Astrocyte (in vitro differentiated cells and primary cell): ENCODE data around the gene TBX18. TPM values are rescaled to one million over a fixed set of nuclear protein-coding genes. Genes with fewer than 3 reads are reported as not detected.
A peak's percentile ranks its signal among the peaks of the same experiment; 100 is the strongest.

ENCODE experiments used
- DNase-seq: peaks from one replicate; pipeline ENCODE4 v3.0.0-alpha.2; 2010; ENCODE audit warnings: low read depth
- FAIRE-seq: peaks from 2 replicates; lab custom pipeline; 2011; peaks lifted over from hg19 to GRCh38; lab: Jason Lieb, UNC
- H2AFZ ChIP-seq: 2 replicates; pipeline ENCODE4 v1.6.0; 2012; ENCODE audit warnings: low read depth, low read length, inconsistent platforms
- H3K27ac ChIP-seq: 2 replicates; pipeline ENCODE4 v1.5.1; 2011; ENCODE audit warnings: low read depth, low read length, inconsistent platforms
- H3K27me3 ChIP-seq: 2 replicates; pipeline ENCODE4 v1.6.0; 2011; ENCODE audit warnings: low read length, inconsistent platforms; ENCODE audit not compliant: insufficient read depth
- H3K36me3 ChIP-seq: 2 replicates; pipeline ENCODE4 v1.5.1; 2011; ENCODE audit warnings: low read length, inconsistent platforms; ENCODE audit not compliant: insufficient read depth
- H3K4me1 ChIP-seq: 2 replicates; pipeline ENCODE4 v1.5.1; 2011; ENCODE audit warnings: low read length, inconsistent platforms; ENCODE audit not compliant: insufficient read depth
- H3K4me2 ChIP-seq: 2 replicates; pipeline ENCODE4 v1.6.0; 2012; ENCODE audit warnings: low read length, inconsistent platforms
- H3K4me3 ChIP-seq: 2 replicates; pipeline ENCODE4 v1.5.1; 2011; ENCODE audit warnings: low read depth, mild to moderate bottlenecking, low read length, inconsistent platforms; ENCODE audit not compliant: insufficient read depth
- H3K79me2 ChIP-seq: 2 replicates; pipeline ENCODE4 v1.6.0; 2012; ENCODE audit warnings: mild to moderate bottlenecking, low read length, inconsistent platforms; ENCODE audit not compliant: insufficient read depth
- H3K9ac ChIP-seq: 2 replicates; pipeline ENCODE4 v1.6.0; 2012; ENCODE audit warnings: mild to moderate bottlenecking, low read length, inconsistent platforms
- H3K9me3 ChIP-seq: 2 replicates; pipeline ENCODE4 v1.5.1; 2012; ENCODE audit warnings: low read depth, mild to moderate bottlenecking, low read length, inconsistent platforms; ENCODE audit not compliant: insufficient read depth
- H4K20me1 ChIP-seq: 2 replicates; pipeline ENCODE4 v1.6.0; 2012; ENCODE audit warnings: low read length, inconsistent platforms; ENCODE audit not compliant: insufficient read depth
- H3K27ac Mint-ChIP-seq: one replicate; pipeline ENCODE4 v1.8.0; 2021; ENCODE audit warnings: mild to moderate bottlenecking, mixed read lengths; ENCODE audit not compliant: unreplicated experiment
- H3K27me3 Mint-ChIP-seq: one replicate; pipeline ENCODE4 v1.8.0; 2021; ENCODE audit warnings: low read depth, mixed read lengths; ENCODE audit not compliant: unreplicated experiment
- H3K36me3 Mint-ChIP-seq: one replicate; pipeline ENCODE4 v1.8.0; 2021; ENCODE audit warnings: low read depth, mixed read lengths; ENCODE audit not compliant: unreplicated experiment
- H3K4me1 Mint-ChIP-seq: one replicate; pipeline ENCODE4 v1.8.0; 2021; ENCODE audit warnings: low read depth, mixed read lengths; ENCODE audit not compliant: unreplicated experiment
- H3K4me3 Mint-ChIP-seq: one replicate; pipeline ENCODE4 v1.8.0; 2021; ENCODE audit warnings: mild to moderate bottlenecking, moderate library complexity, mixed read lengths; ENCODE audit not compliant: unreplicated experiment
- H3K9me3 Mint-ChIP-seq: one replicate; pipeline ENCODE4 v1.8.0; 2021; ENCODE audit warnings: mild to moderate bottlenecking, mixed read lengths; ENCODE audit not compliant: unreplicated experiment
- CTCF ChIP-seq: IDR thresholded peaks from 2 replicates; pipeline ENCODE4 v1.5.1; 2011; ENCODE audit warnings: low read depth, mild to moderate bottlenecking, inconsistent platforms, low read length, moderate library complexity; ENCODE audit not compliant: insufficient read depth
- EZH2 ChIP-seq: IDR thresholded peaks from 2 replicates; pipeline ENCODE4 v1.6.1; 2012; ENCODE audit warnings: mild to moderate bottlenecking, low read length, inconsistent platforms; ENCODE audit not compliant: insufficient read depth
- total RNA-seq: library from RNA; stranded (reverse); gene quantifications from 2 replicates; pipeline ENCODE4 v1.2.1, GENCODE V29; 2021

The TBX18 gene
- total RNA-seq, 1 donor from 2014 or later, result 12.5 TPM

GRCh38 chr6:84809455-84809854, 45.1 kb upstream of the TBX18 start:
- no peak overlapping the region for H2AFZ ChIP-seq
- H3K27ac Mint-ChIP-seq, result no peak overlapping the region
- FAIRE-seq, result no peak
- H3K4me2 ChIP-seq, result no peak overlapping the region
- DNase-seq, result no peak
- no peak overlapping the region for H3K27ac ChIP-seq
- no peaks in the 10 kb centered on the region for H3K36me3 Mint-ChIP-seq
- no peaks in the 10 kb centered on the region for H3K79me2 ChIP-seq
- peaks cover 8% of the 10 kb centered on the region for H3K27me3 Mint-ChIP-seq
- H4K20me1 ChIP-seq, result no peaks in the 10 kb centered on the region
- H3K27me3 ChIP-seq, result no peaks in the 10 kb centered on the region
- peaks cover 7% of the 10 kb centered on the region for H3K4me1 ChIP-seq
- no peak overlapping the region for H3K4me3 Mint-ChIP-seq
- TF ChIP-seq CTCF (no peak), EZH2 (no peak)
- peaks cover 10% of the 10 kb centered on the region for H3K4me1 Mint-ChIP-seq
- H3K9me3 ChIP-seq, result no peaks in the 10 kb centered on the region
- no peak overlapping the region for H3K9ac ChIP-seq
- no peaks in the 10 kb centered on the region for H3K36me3 ChIP-seq
- H3K4me3 ChIP-seq, result no peak overlapping the region
- no peaks in the 10 kb centered on the region for H3K9me3 Mint-ChIP-seq

GRCh38 chr6:84808491-84809061, 44.2 kb upstream of the TBX18 start:
- Mint-ChIP-seq H3K4me1 (peaks cover 10% of the 10 kb centered on the region), H3K27me3 (peaks cover 10% of the 10 kb centered on the region), H3K9me3 (no peaks in the 10 kb centered on the region), H3K4me3 (no peak overlapping the region), H3K27ac (no peak overlapping the region), H3K36me3 (no peaks in the 10 kb centered on the region)
- Histone ChIP-seq H3K27ac (no peak overlapping the region), H3K4me1 (peaks cover 7% of the 10 kb centered on the region), H3K4me3 (no peak overlapping the region), H3K9ac (no peak overlapping the region), H4K20me1 (no peaks in the 10 kb centered on the region), H3K79me2 (no peaks in the 10 kb centered on the region), H3K27me3 (no peaks in the 10 kb centered on the region), H3K4me2 (no peak overlapping the region), H3K36me3 (no peaks in the 10 kb centered on the region), H3K9me3 (no peaks in the 10 kb centered on the region), H2AFZ (no peak overlapping the region)
- no peak for TF ChIP-seq EZH2
- TF ChIP-seq CTCF, result no peak
- DNase-seq, result no peak
- FAIRE-seq, result no peak

GRCh38 chr6:84805145-84805544, 40.7 kb upstream of the TBX18 start:
- Histone ChIP-seq H3K27ac (peak overlapping the region; percentile 36), H4K20me1 (no peaks in the 10 kb centered on the region), H3K9me3 (no peaks in the 10 kb centered on the region), H3K79me2 (no peaks in the 10 kb centered on the region), H3K4me1 (peaks cover 7% of the 10 kb centered on the region), H3K9ac (no peak overlapping the region), H2AFZ (no peak overlapping the region), H3K4me3 (no peak overlapping the region), H3K27me3 (no peaks in the 10 kb centered on the region), H3K36me3 (no peaks in the 10 kb centered on the region), H3K4me2 (peak overlapping the region; percentile 61)
- no peak overlapping the region for H3K27ac Mint-ChIP-seq
- DNase-seq, result no peak
- no peak for FAIRE-seq
- peaks cover 10% of the 10 kb centered on the region for H3K4me1 Mint-ChIP-seq
- H3K4me3 Mint-ChIP-seq, result no peak overlapping the region
- peaks cover 22% of the 10 kb centered on the region for H3K27me3 Mint-ChIP-seq
- H3K9me3 Mint-ChIP-seq, result no peaks in the 10 kb centered on the region
- no peaks in the 10 kb centered on the region for H3K36me3 Mint-ChIP-seq
- TF ChIP-seq EZH2 (no peak), CTCF (no peak)
